GF-D8 (cell line): Measurements from ENCODE around the gene PIK3R5.

Experiments
- DNase-seq: peaks from one replicate; lab custom pipeline; 2025; lab: John Stamatoyannopoulos, UW

Gene PIK3R5

GRCh38 chr17:8924595-8924994 is 40.9 kb downstream of the PIK3R5 start:
- no peak for DNase-seq

DNA sequence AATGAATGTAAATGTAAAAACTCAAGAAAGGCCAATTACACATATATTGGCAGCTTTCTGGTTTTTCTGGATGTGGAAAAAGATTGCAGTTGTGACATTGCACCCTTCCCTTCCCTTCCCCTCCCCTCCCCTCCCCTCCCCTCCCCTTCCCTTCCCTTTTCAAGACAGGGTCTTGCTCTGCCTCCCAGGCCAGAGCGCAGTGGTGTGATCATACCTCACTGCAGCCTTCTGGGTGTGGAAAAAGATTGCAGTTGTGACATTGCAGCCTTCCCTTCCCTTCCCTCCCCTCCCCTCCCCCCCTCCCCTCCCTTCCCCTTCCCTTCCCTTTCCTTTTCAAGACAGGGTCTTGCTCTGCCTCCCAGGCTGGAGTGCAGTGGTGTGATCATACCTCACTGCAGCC is 41.7 kb downstream of the PIK3R5 start:
- DNase-seq: no peak

- DNase-seq: no peak
These were observed 42.6 kb downstream of the PIK3R5 start for GRCh38 chr17:8922928-8923327.

GRCh38 chr17:8922451-8922850 is 43.1 kb downstream of the PIK3R5 start:
- DNase-seq: peak; percentile 54

GRCh38 chr17:8921147-8921546 is 44.4 kb downstream of the PIK3R5 start:
- DNase-seq: no peak

- no peak for DNase-seq
These were observed 46.6 kb downstream of the PIK3R5 start for GRCh38 chr17:8918807-8919465.

- DNase-seq: peak; percentile 1
These were observed 49.0 kb downstream of the PIK3R5 start for GRCh38 chr17:8916466-8916865.

- DNase-seq: no peak
These were observed 51.0 kb downstream of the PIK3R5 start for GRCh38 chr17:8914554-8914953.

DNA sequence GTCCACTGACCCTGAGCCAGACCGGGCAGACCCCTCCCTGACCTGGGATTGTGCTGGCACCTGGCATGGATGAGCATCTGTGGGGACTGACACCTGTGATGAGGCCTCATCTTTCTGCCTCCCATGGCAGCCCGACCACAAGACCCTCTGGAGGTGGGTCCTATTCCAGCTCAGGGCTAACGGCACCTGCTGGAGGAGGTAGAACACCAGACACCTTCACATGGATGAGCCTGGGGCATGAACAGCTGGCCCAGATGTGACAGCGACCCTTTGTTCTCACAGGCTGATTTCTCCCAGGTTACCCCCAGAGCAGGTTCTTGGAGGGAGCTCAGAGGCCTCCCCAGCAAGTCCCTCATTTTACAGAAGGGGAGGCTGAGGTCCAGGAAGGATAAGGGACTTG is 51.6 kb downstream of the PIK3R5 start:
- no peak for DNase-seq

DNA sequence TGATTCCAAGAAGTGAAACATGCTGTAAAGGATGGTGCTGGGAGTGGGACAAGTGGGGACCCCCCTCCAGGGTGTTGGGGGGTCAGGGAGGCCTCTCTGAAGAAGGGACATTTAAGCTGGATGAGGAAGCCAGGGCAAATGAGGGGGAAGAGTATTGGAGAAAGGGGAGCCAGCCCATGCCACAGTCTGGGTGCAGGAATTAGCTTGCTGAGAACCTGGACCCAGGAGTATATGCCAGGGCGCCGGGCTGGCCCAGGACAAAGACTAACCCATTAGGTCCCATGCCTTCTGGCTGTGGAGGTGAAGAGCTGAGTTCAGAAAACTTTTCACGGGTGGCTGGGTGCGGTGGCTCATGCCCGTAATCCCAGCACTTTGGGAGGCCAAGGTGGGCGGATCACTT is 52.4 kb downstream of the PIK3R5 start:
- DNase-seq: no peak

DNA sequence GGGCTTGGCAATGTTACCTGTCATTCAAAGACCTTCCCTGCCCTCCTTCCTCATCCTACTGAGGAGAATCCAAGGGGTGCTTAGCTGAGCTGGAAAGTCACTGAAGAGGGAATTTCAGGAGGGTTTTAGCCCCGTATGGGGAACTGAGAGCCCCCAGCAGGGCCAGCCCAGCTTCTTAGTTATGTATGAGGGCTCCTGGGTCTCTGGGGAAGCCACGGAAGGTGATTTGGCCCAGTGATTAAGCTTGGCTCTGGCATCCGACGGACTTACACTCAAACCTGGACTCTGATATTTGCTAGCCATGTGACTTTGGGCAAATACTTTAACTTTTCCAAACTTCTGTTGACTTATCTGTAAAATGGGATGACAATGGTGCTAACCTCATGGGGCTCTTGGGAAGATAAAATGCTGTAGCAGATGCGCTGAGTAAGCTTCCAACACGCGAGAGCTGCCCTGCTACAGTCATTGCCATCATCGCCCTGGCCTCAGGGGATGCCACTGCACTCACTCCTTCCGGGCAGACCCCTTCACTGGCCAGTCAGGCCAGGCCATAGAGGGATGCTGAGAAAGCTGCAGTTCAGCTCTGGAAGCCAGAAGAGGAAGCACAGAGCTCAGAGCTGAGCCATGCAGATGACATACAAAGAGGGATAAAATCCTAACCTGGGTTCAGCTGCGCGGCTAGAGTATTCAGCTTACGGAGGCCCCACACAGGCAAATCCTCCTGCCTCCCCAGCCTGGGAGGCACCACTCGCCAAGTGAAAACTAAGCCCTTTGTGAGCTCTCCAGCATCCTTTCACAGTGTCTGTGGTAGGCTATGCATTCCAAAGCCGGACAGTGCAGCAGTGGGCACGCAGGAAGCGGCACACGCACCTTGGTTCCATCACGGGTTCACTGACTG is 53.2 kb downstream of the PIK3R5 start:
- no peak for DNase-seq

GRCh38 chr17:8910969-8911604 is 54.4 kb downstream of the PIK3R5 start:
- no peak for DNase-seq

DNA sequence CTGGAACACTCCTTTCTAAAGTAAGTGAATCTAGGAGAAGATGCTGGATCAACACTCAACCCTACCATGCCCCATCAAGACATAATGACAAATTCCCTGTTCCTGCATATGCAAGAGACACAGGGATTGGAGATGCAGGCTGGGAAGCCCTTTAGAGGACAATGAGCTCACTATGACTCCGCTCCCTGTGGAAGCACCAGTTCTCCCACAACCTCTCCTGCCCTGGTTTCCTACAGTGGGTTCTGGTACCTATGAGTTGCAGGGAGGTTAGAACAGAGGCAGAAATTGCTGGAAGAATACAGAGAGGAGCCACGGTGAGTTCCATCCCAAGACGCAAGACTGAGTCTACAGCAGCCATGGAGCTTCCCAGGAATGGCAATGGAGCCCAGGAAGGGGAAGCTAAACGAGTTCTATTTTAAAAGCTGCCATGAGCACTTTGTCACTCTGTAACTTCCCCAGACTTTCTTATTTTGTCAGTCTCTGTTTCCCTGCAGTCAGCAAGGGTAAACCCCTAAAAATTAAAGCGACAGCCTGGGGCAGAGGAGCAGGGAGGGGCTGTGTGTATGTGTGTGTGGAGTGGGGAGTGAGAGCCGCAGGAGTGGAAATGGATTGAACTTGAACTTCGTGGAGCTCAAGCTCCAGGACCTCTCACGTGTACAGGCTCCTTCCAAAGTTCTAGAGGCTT is 55.8 kb downstream of the PIK3R5 start:
- DNase-seq: no peak

DNA sequence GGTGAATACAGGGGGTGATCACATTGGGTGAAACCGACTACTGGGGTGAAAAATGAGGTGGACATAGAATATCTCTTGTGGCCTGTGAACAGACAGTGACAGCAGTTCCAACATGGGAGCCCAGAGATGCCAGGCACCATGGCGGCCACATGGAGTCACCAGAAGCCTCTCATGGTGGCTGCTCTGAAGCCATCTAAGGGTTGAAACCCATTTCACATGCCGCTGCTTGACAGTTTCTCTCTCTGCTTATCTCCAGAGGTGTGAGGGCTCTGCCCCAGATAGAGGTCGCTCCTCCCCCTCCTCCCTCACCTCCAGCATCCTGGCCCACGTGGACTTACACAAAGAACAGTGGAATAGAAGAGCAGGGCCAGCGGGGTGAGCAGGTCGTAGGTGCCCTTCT is 60.2 kb downstream of the PIK3R5 start:
- no peak for DNase-seq

GRCh38 chr17:8904686-8905085 is 60.8 kb downstream of the PIK3R5 start:
- DNase-seq: no peak

GRCh38 chr17:8904201-8904600 is 61.3 kb downstream of the PIK3R5 start:
- DNase-seq: no peak

DNA sequence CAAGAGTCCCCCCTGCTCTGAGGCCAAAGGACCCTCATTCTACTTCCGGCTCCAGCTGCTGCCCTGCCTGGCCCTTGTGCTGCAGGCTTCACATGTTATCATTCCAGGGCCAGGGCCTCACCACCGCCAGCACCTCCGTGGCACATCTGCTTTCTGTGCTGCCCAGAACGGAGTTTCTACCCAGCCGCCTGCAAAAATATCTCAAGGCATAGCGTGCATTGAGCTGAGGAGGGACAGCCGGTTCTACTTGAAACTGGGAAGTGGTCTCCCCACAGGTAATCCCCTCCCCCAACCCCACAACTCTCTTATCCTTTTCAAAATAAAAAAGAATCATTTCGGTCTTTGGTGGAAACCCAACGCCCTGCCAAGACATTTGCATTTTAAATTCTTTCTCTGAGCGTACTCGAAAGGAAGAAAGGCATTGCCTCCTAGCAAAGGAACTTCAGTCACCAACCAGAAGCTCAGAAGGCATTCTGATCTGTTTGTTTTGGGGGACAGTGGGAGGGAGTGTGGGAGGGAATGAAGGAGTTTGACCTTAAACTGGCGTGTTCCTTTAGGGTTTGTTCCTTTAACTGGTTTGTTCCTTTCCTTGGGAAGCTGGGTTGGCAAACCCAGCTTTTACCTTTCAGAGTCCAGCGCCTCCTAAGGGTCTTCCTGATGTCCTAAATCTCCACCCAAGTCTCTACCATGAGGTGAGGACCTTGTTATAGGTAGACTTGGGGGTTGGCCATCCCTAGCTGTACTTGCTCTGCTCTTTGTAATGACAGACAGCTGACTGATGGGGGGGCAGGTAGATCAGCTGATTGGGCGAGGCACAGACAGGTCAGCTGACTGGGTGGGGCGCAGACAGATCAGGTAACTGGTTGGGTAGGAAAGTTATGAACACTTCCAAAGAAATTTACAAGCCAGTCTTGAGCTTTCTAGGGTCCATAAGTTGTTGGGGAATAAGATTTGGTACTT is 64.6 kb downstream of the PIK3R5 start:
- DNase-seq: no peak

DNA sequence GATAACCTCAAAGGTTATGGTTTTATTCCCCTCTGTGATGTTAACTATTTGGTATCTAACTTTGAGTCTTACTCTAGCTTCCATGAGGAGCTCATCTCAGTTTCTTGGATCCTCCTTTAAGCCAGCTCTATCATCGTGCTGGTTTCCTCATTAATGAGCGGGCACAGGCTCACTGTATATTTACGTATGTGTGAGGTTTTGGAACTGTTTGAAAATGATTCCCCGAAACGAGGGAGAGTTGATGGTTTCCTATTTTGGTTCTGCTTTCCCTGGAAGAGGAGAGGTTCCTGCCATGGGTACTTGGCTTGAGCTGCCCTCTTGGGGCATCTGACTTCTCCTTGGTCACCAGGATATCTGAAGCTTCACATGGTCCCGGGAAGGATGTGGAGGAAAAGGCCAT is 65.3 kb downstream of the PIK3R5 start:
- DNase-seq: no peak

DNA sequence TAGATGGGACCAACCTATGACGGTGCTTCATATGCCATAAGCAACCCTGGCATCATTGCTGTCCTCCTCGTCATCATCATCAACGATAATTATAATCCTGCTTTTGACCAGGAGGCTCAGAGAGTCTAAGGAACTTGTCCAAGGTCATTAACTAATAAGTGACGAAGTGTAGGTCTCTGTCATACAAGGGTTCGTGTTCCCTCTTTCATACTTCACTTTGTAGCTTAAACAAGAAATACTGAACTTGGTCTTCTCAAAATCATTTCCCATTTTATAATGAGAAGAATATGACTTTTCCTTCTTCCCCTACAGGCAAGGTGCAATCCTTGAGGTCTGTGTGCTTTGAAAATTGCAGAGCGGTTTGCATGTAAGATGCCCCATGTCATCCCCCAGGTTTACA is 66.9 kb downstream of the PIK3R5 start:
- no peak for DNase-seq

DNA sequence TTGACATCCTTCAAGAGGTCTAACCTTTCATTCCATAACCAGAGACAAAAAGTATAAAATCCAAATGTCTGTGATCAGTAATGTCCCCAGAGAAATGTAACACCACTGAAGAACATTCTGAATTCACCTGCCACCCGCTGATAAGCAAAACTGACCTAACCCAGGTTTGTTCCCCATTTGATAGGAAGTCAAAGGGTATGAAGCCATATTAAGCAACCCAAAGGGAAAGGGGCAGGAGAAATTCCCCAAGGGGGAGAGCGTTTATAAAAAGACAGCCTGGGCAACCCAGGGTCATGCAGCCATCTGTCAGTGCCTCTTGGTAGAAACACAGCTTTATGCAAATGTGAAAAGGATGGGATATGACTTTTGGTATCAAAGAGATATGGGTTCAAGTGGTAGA is 67.4 kb downstream of the PIK3R5 start:
- DNase-seq: peak; percentile 23
